ENCODE data around the gene KIF3C.

DNA sequence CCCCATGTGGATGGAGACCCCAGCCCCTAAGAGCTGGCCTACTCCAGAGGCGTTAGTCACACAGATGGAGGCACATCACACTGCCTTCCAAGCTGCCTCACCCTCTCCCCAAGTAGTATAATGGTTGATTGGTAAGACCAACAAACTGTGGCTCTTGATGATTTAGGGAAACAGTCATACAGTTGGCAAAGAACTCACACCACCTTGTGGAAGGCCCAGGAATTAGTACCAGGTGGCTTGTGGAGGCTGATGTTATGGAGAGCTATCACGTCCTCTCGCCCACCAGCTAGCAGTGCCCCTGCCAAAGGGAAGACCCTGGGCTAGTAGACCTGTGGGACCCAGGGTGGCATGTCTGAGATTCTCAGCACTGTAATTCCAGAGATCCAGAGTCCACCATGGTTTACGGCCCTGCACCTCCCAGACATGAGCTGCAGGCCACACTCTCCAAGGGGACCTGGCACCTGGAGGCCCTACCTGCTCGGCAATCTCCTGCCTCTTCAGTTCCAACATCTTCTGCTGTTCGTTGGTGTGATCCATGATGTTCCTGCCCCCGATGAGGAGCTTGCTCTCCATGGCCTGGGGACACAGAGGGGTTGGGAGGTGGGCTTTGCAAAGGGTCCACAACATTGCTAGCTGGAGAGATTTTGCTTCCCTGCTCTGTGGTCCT, 26.3 kb downstream of the KIF3C start:
- TF ChIP-seq, protein P1, sequence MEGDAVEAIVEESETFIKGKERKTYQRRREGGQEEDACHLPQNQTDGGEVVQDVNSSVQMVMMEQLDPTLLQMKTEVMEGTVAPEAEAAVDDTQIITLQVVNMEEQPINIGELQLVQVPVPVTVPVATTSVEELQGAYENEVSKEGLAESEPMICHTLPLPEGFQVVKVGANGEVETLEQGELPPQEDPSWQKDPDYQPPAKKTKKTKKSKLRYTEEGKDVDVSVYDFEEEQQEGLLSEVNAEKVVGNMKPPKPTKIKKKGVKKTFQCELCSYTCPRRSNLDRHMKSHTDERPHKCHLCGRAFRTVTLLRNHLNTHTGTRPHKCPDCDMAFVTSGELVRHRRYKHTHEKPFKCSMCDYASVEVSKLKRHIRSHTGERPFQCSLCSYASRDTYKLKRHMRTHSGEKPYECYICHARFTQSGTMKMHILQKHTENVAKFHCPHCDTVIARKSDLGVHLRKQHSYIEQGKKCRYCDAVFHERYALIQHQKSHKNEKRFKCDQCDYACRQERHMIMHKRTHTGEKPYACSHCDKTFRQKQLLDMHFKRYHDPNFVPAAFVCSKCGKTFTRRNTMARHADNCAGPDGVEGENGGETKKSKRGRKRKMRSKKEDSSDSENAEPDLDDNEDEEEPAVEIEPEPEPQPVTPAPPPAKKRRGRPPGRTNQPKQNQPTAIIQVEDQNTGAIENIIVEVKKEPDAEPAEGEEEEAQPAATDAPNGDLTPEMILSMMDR (IDR thresholded peaks at IDR 0.05) = no peak
- no peak for TF ChIP-seq ZFX (IDR thresholded peaks at IDR 0.05; ENCODE audit: borderline replicate concordance)

Data from 22Rv1 (cell line).